ENCODE measurements around the gene TMEM109. TPM values are rescaled to one million over a fixed set of nuclear protein-coding genes. Genes with fewer than 3 reads are reported as not detected.

Gene TMEM109
- polyA plus RNA-seq, 1 donor from 2014 or later: 1.8 TPM

- no peak for TF ChIP-seq SMC3 (conservative IDR thresholded peaks at IDR 0.05; ENCODE audit: poor library complexity)
- TF ChIP-seq, protein P1, sequence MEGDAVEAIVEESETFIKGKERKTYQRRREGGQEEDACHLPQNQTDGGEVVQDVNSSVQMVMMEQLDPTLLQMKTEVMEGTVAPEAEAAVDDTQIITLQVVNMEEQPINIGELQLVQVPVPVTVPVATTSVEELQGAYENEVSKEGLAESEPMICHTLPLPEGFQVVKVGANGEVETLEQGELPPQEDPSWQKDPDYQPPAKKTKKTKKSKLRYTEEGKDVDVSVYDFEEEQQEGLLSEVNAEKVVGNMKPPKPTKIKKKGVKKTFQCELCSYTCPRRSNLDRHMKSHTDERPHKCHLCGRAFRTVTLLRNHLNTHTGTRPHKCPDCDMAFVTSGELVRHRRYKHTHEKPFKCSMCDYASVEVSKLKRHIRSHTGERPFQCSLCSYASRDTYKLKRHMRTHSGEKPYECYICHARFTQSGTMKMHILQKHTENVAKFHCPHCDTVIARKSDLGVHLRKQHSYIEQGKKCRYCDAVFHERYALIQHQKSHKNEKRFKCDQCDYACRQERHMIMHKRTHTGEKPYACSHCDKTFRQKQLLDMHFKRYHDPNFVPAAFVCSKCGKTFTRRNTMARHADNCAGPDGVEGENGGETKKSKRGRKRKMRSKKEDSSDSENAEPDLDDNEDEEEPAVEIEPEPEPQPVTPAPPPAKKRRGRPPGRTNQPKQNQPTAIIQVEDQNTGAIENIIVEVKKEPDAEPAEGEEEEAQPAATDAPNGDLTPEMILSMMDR (IDR thresholded peaks at IDR 0.05; ENCODE audit: poor library complexity, severe bottlenecking): no peak
- TF ChIP-seq POLR2AphosphoS5 (IDR thresholded peaks at IDR 0.05): no peak
- Histone ChIP-seq H2AFZ (ENCODE audit: low read depth, low read length) (no peak overlapping the region), H3K4me3 (ENCODE audit: low read length) (no peak overlapping the region), H3K9me2 (ENCODE audit: insufficient read depth, low read length) (no peaks in the 10 kb centered on the region), H3F3A (ENCODE audit: insufficient read depth, low read length, poor library complexity, severe bottlenecking) (no peaks in the 10 kb centered on the region), H3K36me3 (ENCODE audit: insufficient read depth, low read length) (no peaks in the 10 kb centered on the region), H3K27me3 (ENCODE audit: insufficient read depth, low read depth, low read length) (no peaks in the 10 kb centered on the region), H3K79me2 (replicated peaks; ENCODE audit: insufficient read depth, low read length) (no peaks in the 10 kb centered on the region), H3K9ac (ENCODE audit: low read length) (no peak overlapping the region), H3K4me2 (ENCODE audit: low read length) (no peak overlapping the region), H4K20me1 (ENCODE audit: insufficient read depth) (no peaks in the 10 kb centered on the region), H3K9me3 (ENCODE audit: low read length) (no peaks in the 10 kb centered on the region), H3K27ac (ENCODE audit: low read length) (no peak overlapping the region)
These were observed 34.9 kb upstream of the TMEM109 start for GRCh38 chr11:60879104-60879503.

DNA sequence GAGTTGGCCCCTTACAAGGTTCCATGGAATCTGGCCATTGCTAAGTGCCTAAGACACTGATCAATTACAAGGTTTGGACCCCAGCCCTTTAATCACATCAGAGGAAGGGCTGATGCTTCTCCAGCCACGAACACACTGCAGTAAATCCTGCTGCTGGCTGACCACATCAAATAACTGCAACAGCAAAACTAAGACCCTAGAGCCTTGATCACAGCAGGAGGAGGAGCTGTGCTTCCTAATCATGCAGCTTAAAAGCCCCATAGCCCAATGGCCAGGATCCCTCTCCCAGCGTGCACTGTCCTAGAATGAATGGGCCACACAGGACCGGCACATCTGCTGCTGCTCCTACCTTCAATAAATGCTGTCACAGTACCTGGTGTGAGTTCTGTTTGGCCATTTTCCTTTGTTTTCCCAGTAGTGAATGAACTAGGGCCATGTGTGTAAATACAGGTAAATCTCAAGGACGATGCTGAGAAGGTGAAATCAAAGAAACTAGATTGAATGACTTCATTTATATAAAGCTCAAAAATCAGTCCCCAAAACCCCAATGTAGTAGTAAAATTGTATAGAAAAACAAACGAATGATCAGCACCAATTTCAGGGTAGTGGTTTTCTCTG lies 33.9 kb upstream of the TMEM109 start:
- Histone ChIP-seq H3K9me3 (ENCODE audit: low read length) (no peaks in the 10 kb centered on the region), H3K9me2 (ENCODE audit: insufficient read depth, low read length) (no peaks in the 10 kb centered on the region), H2AFZ (ENCODE audit: low read depth, low read length) (no peak overlapping the region), H4K20me1 (ENCODE audit: insufficient read depth) (no peaks in the 10 kb centered on the region), H3K79me2 (replicated peaks; ENCODE audit: insufficient read depth, low read length) (no peaks in the 10 kb centered on the region), H3K27me3 (ENCODE audit: insufficient read depth, low read depth, low read length) (no peaks in the 10 kb centered on the region), H3K4me2 (ENCODE audit: low read length) (no peak overlapping the region), H3K27ac (ENCODE audit: low read length) (no peak overlapping the region), H3K9ac (ENCODE audit: low read length) (no peak overlapping the region), H3K36me3 (ENCODE audit: insufficient read depth, low read length) (no peaks in the 10 kb centered on the region), H3K4me3 (ENCODE audit: low read length) (no peak overlapping the region), H3F3A (ENCODE audit: insufficient read depth, low read length, poor library complexity, severe bottlenecking) (no peaks in the 10 kb centered on the region)
- TF ChIP-seq EZH2 (IDR thresholded peaks at IDR 0.05; ENCODE audit: borderline replicate concordance, insufficient read depth, low read length, poor library complexity, severe bottlenecking): no peak
- no peak for TF ChIP-seq SMC3 (conservative IDR thresholded peaks at IDR 0.05; ENCODE audit: poor library complexity)
- TF ChIP-seq EP300 (conservative IDR thresholded peaks at IDR 0.05; ENCODE audit: poor library complexity, severe bottlenecking): no peak
- TF ChIP-seq, protein P1 (IDR thresholded peaks at IDR 0.05; ENCODE audit: poor library complexity, severe bottlenecking): no peak
- TF ChIP-seq RAD21 (conservative IDR thresholded peaks at IDR 0.05): no peak
- no peak for TF ChIP-seq MXI1 (conservative IDR thresholded peaks at IDR 0.05; ENCODE audit: poor library complexity, severe bottlenecking)
- no peak for TF ChIP-seq REST (IDR thresholded peaks at IDR 0.05; ENCODE audit: borderline replicate concordance)
- no peak for TF ChIP-seq POLR2AphosphoS5 (IDR thresholded peaks at IDR 0.05)
- TF ChIP-seq TAF1 (IDR thresholded peaks at IDR 0.05; ENCODE audit: low read depth): no peak

Data from neural cell (in vitro differentiated cells).